B cell (primary cell): Measurements from ENCODE around the gene SHMT2. TPM values are rescaled to one million over a fixed set of nuclear protein-coding genes. Genes with fewer than 3 reads are reported as not detected.

Experiments
- ATAC-seq: fragments of 200-7000 bp; cut with Tn5 transposase; one replicate; pipeline ENCODE4 v1.10.0; 2021; ENCODE audit warnings: low read depth, mild to moderate bottlenecking, moderate number of reproducible peaks, moderate library complexity
- CTCF ChIA-PET: fragments of 350-600 bp; sonication (Branson Sonifier 250); formaldehyde crosslinking; loops from one replicate; lab custom pipeline; 2021; ENCODE audit warnings: antibody characterized with exemption, inconsistent platforms; lab: Charles Lee
- POLR2A ChIA-PET: fragments of 350-600 bp; sonication (Branson Sonifier 250); formaldehyde crosslinking; loops from one replicate; lab custom pipeline; 2021; ENCODE audit warnings: antibody characterized with exemption; lab: Charles Lee
- DNase-seq: peaks from one replicate; pipeline ENCODE4 v3.0.0; 2013
- H2AFZ ChIP-seq: 2 replicates; pipeline ENCODE4 v1.6.1; 2012; ENCODE audit warnings: mild to moderate bottlenecking, low read depth, low read length; ENCODE audit not compliant: insufficient read depth, poor library complexity, severe bottlenecking
- H3K27ac ChIP-seq, 2 donors: 1 replicate in 1 of 2; 2 replicates in 1 of 2; pipeline ENCODE4 v1.5.1; 2012 to 2013; ENCODE audit warnings: low read length in 2 of 2, mild to moderate bottlenecking in 2 of 2, moderate library complexity in 1 of 2
- H3K27me3 ChIP-seq, 4 experiments: fragments of 200-600 bp in 1 of 4; sonication (generic) in 1 of 4; replicated peaks in 1 of 4; 1 replicate in 2 of 4; 2 replicates in 2 of 4; pipeline versions ENCODE4 v1.6.1 to v1.7.0; 2013 to 2016; ENCODE audit warnings: low read length in 3 of 4, mild to moderate bottlenecking in 2 of 4, mixed read lengths in 1 of 4, moderate library complexity in 1 of 4; ENCODE audit not compliant: insufficient read depth in 4 of 4, control insufficient read depth in 3 of 4; ENCODE audit errors: control extremely low read depth in 1 of 4
- H3K36me3 ChIP-seq, 2 experiments: replicated peaks in 1 of 2; 1 replicate in 1 of 2; 2 replicates in 1 of 2; pipeline versions ENCODE4 v1.6.1 to v1.7.1; 2013; ENCODE audit warnings: low read length in 1 of 2; ENCODE audit not compliant: insufficient read depth in 2 of 2, control insufficient read depth in 1 of 2; ENCODE audit errors: control extremely low read depth in 1 of 2, extremely low read depth in 1 of 2
- H3K4me1 ChIP-seq, 2 donors: fragments of 200-600 bp in 1 of 2; sonication (generic) in 1 of 2; 1 replicate in 1 of 2; 2 replicates in 1 of 2; pipeline versions ENCODE4 v1.5.1 to v1.6.1; 2013 to 2017; ENCODE audit warnings: low read length in 2 of 2; ENCODE audit not compliant: control insufficient read depth in 2 of 2, insufficient read depth in 2 of 2
- H3K4me2 ChIP-seq: replicated peaks from 2 replicates; pipeline ENCODE3; 2012; ENCODE audit warnings: mild to moderate bottlenecking, low read depth, low read length; ENCODE audit not compliant: poor library complexity, severe bottlenecking
- H3K4me3 ChIP-seq, 5 experiments: fragments of 200-600 bp in 1 of 5; sonication (generic) in 1 of 5; 1 replicate in 3 of 5; 2 replicates in 2 of 5; pipeline versions ENCODE4 v1.5.1 to v1.7.0; 2011 to 2016; ENCODE audit warnings: low read length in 4 of 5, mild to moderate bottlenecking in 4 of 5, low read depth in 2 of 5, control low read depth in 1 of 5, moderate library complexity in 1 of 5; ENCODE audit not compliant: insufficient read depth in 1 of 5; ENCODE audit errors: control extremely low read depth in 1 of 5, extremely low read depth in 1 of 5
- H3K79me2 ChIP-seq: fragments of 200-600 bp; sonication (generic); one replicate; pipeline ENCODE4 v1.6.0; 2016; ENCODE audit warnings: low read length; ENCODE audit not compliant: control insufficient read depth, insufficient read depth
- H3K9ac ChIP-seq: fragments of 200-600 bp; sonication (generic); 2 replicates; pipeline ENCODE4 v1.6.1; 2017; ENCODE audit warnings: mild to moderate bottlenecking, low read length, moderate library complexity
- H3K9me3 ChIP-seq, 3 donors: one replicate each; pipeline versions ENCODE4 v1.6.1 to v1.7.1; 2013; ENCODE audit warnings: low read length in 2 of 3; ENCODE audit not compliant: control insufficient read depth in 2 of 3, insufficient read depth in 1 of 3; ENCODE audit errors: control extremely low read depth in 1 of 3
- H4K20me1 ChIP-seq: 2 replicates; pipeline ENCODE4 v1.6.0; 2012; ENCODE audit warnings: mild to moderate bottlenecking, low read length; ENCODE audit not compliant: insufficient read depth, control insufficient read depth, poor library complexity, severe bottlenecking
- H3K27ac Mint-ChIP-seq: one replicate; pipeline ENCODE4 v1.8.0; 2021; ENCODE audit warnings: mixed read lengths
- H3K27me3 Mint-ChIP-seq: one replicate; pipeline ENCODE4 v1.8.0; 2021; ENCODE audit warnings: mixed read lengths
- H3K4me1 Mint-ChIP-seq: one replicate; pipeline ENCODE4 v1.8.0; 2021; ENCODE audit warnings: mixed read lengths
- H3K4me3 Mint-ChIP-seq: one replicate; pipeline ENCODE4 v1.8.0; 2021; ENCODE audit warnings: mixed read lengths
- H3K9me3 Mint-ChIP-seq: one replicate; pipeline ENCODE4 v1.8.0; 2022; ENCODE audit warnings: mixed read lengths; ENCODE audit not compliant: insufficient read depth
- CTCF ChIP-seq: fragments of 200-600 bp; IDR thresholded peaks from one replicate; pipeline ENCODE4 v1.8.0; 2022; ENCODE audit warnings: antibody characterized with exemption, mild to moderate bottlenecking
- EZH2 ChIP-seq: IDR thresholded peaks from 2 replicates; pipeline ENCODE4 v1.6.1; 2012; ENCODE audit warnings: borderline replicate concordance, low read depth, mild to moderate bottlenecking, moderate library complexity, low read length; ENCODE audit not compliant: insufficient read depth, poor library complexity, severe bottlenecking
- WGBS: methylation state at CpG from one replicate; pipeline ENCODE4 v1.1.5; 2013; ENCODE audit warnings: missing lambda C conversion rate; ENCODE audit not compliant: insufficient coverage; 5-methylcytosine and 5-hydroxymethylcytosine counted together
- intact Hi-C: fragments of 100-400 bp; cut with micrococcal nuclease; formaldehyde crosslinking; loops from one replicate; pipeline ENCODE4 v1.10.0; 2022
- polyA plus RNA-seq: library from polyadenylated mRNA; depleted of rRNA; stranded (reverse); fragments of >200 nt; gene quantifications from 2 replicates; pipeline ENCODE4 v1.2.3, GENCODE V29; 2012
- total RNA-seq, 2 donors: library from RNA; stranded (reverse); fragments of 120-200 nt in 1 of 2; gene quantifications; 1 replicate in 1 of 2; 2 replicates in 1 of 2; pipeline versions ENCODE4 v1.2.3 to v1.2.4, GENCODE V29; 2013 to 2022

Gene SHMT2
- total and polyA plus RNA-seq, 2 donors (not counting 1 experiment from before 2014, with no cell fraction given) = 166 to 236 TPM

GRCh38 chr12:57230381-57231155, 1.1 kb downstream of the SHMT2 start:
- peak overlapping the region; percentile 73 to 94 (median 89) for H3K4me3 ChIP-seq
- no peak for DNase-seq
- no peak for TF ChIP-seq EZH2
- TF ChIP-seq CTCF = no peak
- H3K27ac ChIP-seq = peak overlapping the region in 1 of 2 donors; percentile 80
- intact Hi-C loops = loop anchor here (10.0 kb wide), 1 partner anchor 476 kb away; the partner anchor contains the start of gene PRIM1
- H3K4me2 ChIP-seq = peak overlapping the region; percentile 86
- peaks cover 63 to 78% of the 10 kb centered on the region in 2 donors for H3K4me1 ChIP-seq
- H3K9me3 ChIP-seq = peaks cover 0 to 5% (median 0%) of the 10 kb centered on the region in 3 donors
- H3K9me3 Mint-ChIP-seq = no peaks in the 10 kb centered on the region
- no peak for ATAC-seq
- peak overlapping the region; percentile 99 for H3K4me3 Mint-ChIP-seq
- peaks cover 0 to 20% (median 7%) of the 10 kb centered on the region in 4 experiments for H3K27me3 ChIP-seq
- H3K27me3 Mint-ChIP-seq = peaks cover 7% of the 10 kb centered on the region
- ChIA-PET POLR2A (interaction anchor here (2.1 to 5.2 kb wide), 3 partner anchors 9 to 14 kb away, joined by 8 to 28 read pairs (median 18); partner anchors contain the start of gene NXPH4), CTCF (interaction anchor here (0.5 to 31.1 kb wide), 4 partner anchors 8 to 473 kb away, joined by 3 to 838 read pairs (median 182); partner anchors contain the start of genes NXPH4 and STAT6)
- peaks cover 37% of the 10 kb centered on the region for H3K79me2 ChIP-seq
- H2AFZ ChIP-seq = peak overlapping the region; percentile 64
- peaks cover 15% of the 10 kb centered on the region for H4K20me1 ChIP-seq
- WGBS = 73% methylated on average over 9 of the region's 10 CpGs
- H3K27ac Mint-ChIP-seq = peak overlapping the region; percentile 97
- peaks cover 86% of the 10 kb centered on the region for H3K4me1 Mint-ChIP-seq
- peaks cover 0 to 37% of the 10 kb centered on the region in 2 experiments for H3K36me3 ChIP-seq
- peak overlapping the region; percentile 82 for H3K9ac ChIP-seq
